ENCODE results near the gene UXT.

GRCh38 chrX:47690175-47690574, 31.2 kb upstream of the UXT start:
- TF ChIP-seq, protein P1, sequence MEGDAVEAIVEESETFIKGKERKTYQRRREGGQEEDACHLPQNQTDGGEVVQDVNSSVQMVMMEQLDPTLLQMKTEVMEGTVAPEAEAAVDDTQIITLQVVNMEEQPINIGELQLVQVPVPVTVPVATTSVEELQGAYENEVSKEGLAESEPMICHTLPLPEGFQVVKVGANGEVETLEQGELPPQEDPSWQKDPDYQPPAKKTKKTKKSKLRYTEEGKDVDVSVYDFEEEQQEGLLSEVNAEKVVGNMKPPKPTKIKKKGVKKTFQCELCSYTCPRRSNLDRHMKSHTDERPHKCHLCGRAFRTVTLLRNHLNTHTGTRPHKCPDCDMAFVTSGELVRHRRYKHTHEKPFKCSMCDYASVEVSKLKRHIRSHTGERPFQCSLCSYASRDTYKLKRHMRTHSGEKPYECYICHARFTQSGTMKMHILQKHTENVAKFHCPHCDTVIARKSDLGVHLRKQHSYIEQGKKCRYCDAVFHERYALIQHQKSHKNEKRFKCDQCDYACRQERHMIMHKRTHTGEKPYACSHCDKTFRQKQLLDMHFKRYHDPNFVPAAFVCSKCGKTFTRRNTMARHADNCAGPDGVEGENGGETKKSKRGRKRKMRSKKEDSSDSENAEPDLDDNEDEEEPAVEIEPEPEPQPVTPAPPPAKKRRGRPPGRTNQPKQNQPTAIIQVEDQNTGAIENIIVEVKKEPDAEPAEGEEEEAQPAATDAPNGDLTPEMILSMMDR (conservative IDR thresholded peaks at IDR 0.05; ENCODE audit: low read length), result no peak
- TF ChIP-seq EZH2phosphoT487 (IDR thresholded peaks at IDR 0.05; ENCODE audit: borderline replicate concordance, low read depth, low read length), result no peak

All from OCI-LY7 (cell line).